Hematopoietic multipotent progenitor cell (in vitro differentiated cells): Measurements from ENCODE around the gene MAML3. TPM values are rescaled to one million over a fixed set of nuclear protein-coding genes. Genes with fewer than 3 reads are reported as not detected.

Experiments
- DNase-seq, 3 donors: peaks; one replicate each; pipeline ENCODE4 v3.0.0-alpha.2; 2011 to 2015; ENCODE audit warnings: low read depth in 2 of 3, low spot score in 2 of 3
- total RNA-seq: library from RNA; depleted of rRNA; stranded (reverse); fragments of >200 nt; gene quantifications from one replicate; pipeline ENCODE4 v1.2.3, GENCODE V29; 2012

The MAML3 gene
- total RNA-seq, 1 donor: 27.2 TPM

GRCh38 chr4:139887376-139887802 lies 266.6 kb downstream of the MAML3 start:
- DNase-seq: no peak

- no peak for DNase-seq
Measured at GRCh38 chr4:139886798-139887197, 267.2 kb downstream of the MAML3 start.

GRCh38 chr4:139884438-139884837 lies 269.5 kb downstream of the MAML3 start:
- no peak for DNase-seq

GRCh38 chr4:139880841-139881240 lies 273.1 kb downstream of the MAML3 start:
- no peak for DNase-seq

GRCh38 chr4:139878050-139878449 lies 275.9 kb downstream of the MAML3 start:
- DNase-seq: no peak

- DNase-seq: no peak
Measured at GRCh38 chr4:139876337-139876941, 277.5 kb downstream of the MAML3 start.

- DNase-seq: no peak
Measured at GRCh38 chr4:139875411-139875825, 278.6 kb downstream of the MAML3 start.

- peak in 1 of 3 donors; percentile 34 for DNase-seq
Measured at GRCh38 chr4:139873111-139873860, 280.7 kb downstream of the MAML3 start.

GRCh38 chr4:139872274-139872673 lies 281.7 kb downstream of the MAML3 start:
- peak in 2 of 3 donors; percentile 58 to 60 for DNase-seq

- DNase-seq: no peak
Measured at GRCh38 chr4:139869810-139870209, 284.2 kb downstream of the MAML3 start.

GRCh38 chr4:139866276-139866962 lies 287.6 kb downstream of the MAML3 start:
- DNase-seq: no peak

- no peak for DNase-seq
Measured at GRCh38 chr4:139865537-139865936, 288.4 kb downstream of the MAML3 start.

- no peak for DNase-seq
Measured at GRCh38 chr4:139863531-139863930, 290.5 kb downstream of the MAML3 start.

GRCh38 chr4:139861471-139861870 lies 292.5 kb downstream of the MAML3 start:
- no peak for DNase-seq

GRCh38 chr4:139860435-139861024 lies 293.5 kb downstream of the MAML3 start:
- DNase-seq: no peak

GRCh38 chr4:139859876-139860275 lies 294.1 kb downstream of the MAML3 start:
- no peak for DNase-seq

- no peak for DNase-seq
Measured at GRCh38 chr4:139858436-139859205, 295.4 kb downstream of the MAML3 start.

- DNase-seq: no peak
Measured at GRCh38 chr4:139857977-139858376, 296.0 kb downstream of the MAML3 start.

- DNase-seq: peak in 2 of 3 donors; percentile 40 to 72
Measured at GRCh38 chr4:139857021-139857420, 297.0 kb downstream of the MAML3 start.

- DNase-seq: no peak
Measured at GRCh38 chr4:139854668-139855403, 299.1 kb downstream of the MAML3 start.
